Spleen (tissue), 7 donors: ENCODE results near the gene ST6GALNAC3.

Source experiments
- CTCF ChIP-seq, 11 experiments: fragments of 200-600 bp in 7 of 11; fragments of 450-650 bp in 4 of 11; sonication (generic) in 4 of 11; IDR thresholded peaks in 8 of 11; conservative IDR thresholded peaks in 3 of 11; 1 replicate in 7 of 11; 2 replicates in 4 of 11; pipeline versions ENCODE4 v1.4.0 to v1.8.0; 2016 to 2021; ENCODE audit warnings: antibody characterized with exemption in 11 of 11, inconsistent platforms in 4 of 11, mild to moderate bottlenecking in 1 of 11
- POLR2A ChIP-seq, 3 donors: fragments of 450-650 bp; IDR thresholded peaks; one replicate each; pipeline ENCODE4 v1.5.1; 2017; ENCODE audit warnings: antibody characterized with exemption in 3 of 3, mild to moderate bottlenecking in 1 of 3
- POLR2AphosphoS5 ChIP-seq, 3 donors: sonication (generic); formaldehyde crosslinking; IDR thresholded peaks; one replicate each; pipeline ENCODE4 v1.5.1; 2017; ENCODE audit warnings: antibody characterized with exemption in 3 of 3
- donor health status: DM: no; HTN: no; CAD: no; lungs with moderate emphysema.
- donor health status: DM: no; HTN: no; CAD: no.
- donor health status: DM: no; HTN: no; CAD: no.

- TF ChIP-seq CTCF (IDR thresholded peaks at IDR 0.05 in 8 of 11, conservative IDR thresholded peaks at IDR 0.05 in 3 of 11): no peak
- no peak for TF ChIP-seq POLR2A (IDR thresholded peaks at IDR 0.05)
- TF ChIP-seq POLR2AphosphoS5 (IDR thresholded peaks at IDR 0.05): no peak
Observed at GRCh38 chr1:76554283-76554682, 479.7 kb downstream of the ST6GALNAC3 start.
